GM19193 (cell line): ENCODE measurements around the gene SGCD.

Experiments
- POLR2A ChIP-seq: IDR thresholded peaks from 4 replicates; pipeline ENCODE4 v1.6.1; 2011; ENCODE audit not compliant: insufficient read depth, insufficient read length; ENCODE audit errors: extremely low read depth

Gene SGCD

GRCh38 chr5:156778139-156778706 lies 451.3 kb downstream of the SGCD start:
- no peak for TF ChIP-seq POLR2A

DNA sequence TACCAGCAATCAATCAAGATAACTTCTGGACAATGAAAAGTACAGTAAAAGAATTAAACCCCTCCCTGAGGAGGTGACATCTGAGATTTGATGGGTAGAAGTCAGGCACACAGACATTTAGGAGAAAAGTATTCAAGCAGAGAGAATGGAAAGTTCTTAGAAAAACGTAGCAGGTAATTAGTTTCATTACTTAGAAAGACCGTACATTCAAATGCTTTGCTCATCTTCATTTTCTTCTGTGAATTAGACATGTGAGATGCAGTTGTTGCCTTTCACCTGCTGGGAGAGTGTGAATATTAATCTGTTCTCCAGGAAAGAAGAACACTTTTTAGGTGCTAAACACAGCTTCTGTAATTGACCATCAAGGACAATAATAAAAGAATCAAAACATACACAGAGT lies 451.8 kb downstream of the SGCD start:
- TF ChIP-seq POLR2A = no peak

- no peak for TF ChIP-seq POLR2A
Measured at GRCh38 chr5:156779436-156779835, 452.5 kb downstream of the SGCD start.

- no peak for TF ChIP-seq POLR2A
Measured at GRCh38 chr5:156783092-156783491, 456.1 kb downstream of the SGCD start.

DNA sequence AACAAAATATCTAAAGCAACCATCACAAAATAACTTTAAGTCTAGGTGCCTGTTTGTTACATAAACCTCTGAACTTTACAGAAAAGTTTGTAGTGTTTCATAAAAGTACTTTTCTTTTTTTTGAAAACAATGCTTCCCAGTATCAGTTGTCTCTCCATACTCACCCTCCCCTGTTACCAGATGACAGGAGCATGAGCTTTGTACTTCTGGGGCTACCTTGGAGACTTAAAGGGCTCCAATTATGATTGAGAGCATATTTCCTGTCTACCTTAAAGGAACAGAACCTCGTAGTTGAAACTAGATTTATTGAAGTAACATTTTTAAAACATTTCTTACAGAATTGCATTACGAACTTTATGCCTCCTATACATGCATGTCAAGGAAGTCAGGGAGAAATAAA lies 467.7 kb downstream of the SGCD start:
- TF ChIP-seq POLR2A = no peak

DNA sequence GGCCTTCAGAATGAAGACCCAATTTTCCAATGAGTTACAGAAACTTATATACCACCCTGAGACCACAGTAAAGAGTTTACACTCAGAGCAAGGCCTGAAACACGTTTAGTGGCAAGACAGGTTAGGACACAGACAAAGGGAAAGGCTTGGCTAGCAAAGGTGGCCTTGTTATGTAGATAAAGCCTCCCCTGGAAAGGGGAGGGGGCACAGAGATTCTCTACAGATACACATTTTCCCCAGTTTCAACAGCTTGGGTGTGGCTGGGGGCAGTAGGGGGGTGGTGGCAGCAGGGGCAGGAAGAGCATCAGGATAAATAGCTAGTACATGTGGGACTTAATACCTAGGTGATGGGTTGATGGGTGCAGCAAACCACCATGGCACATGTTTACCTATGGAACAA lies 471.2 kb downstream of the SGCD start:
- TF ChIP-seq POLR2A = no peak

DNA sequence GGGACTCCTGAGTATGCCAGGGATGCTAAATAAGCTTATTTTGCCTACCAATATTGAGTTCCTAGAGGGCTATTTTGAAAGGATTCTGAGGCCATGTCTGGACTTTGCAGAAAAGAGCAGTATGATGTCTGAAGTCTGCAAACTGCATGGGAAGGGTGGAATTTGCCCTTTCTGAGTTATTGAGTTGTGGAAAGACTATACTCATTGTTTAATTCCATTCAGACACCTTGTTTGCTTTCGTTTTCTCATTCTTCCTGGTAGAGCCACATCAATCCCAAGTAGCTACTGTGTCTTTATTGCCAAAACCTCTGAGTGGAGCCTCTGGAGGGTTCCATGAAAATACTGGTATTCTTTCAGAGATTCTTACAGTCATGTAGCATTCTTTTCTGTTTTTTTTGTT lies 472.2 kb downstream of the SGCD start:
- TF ChIP-seq POLR2A = no peak

DNA sequence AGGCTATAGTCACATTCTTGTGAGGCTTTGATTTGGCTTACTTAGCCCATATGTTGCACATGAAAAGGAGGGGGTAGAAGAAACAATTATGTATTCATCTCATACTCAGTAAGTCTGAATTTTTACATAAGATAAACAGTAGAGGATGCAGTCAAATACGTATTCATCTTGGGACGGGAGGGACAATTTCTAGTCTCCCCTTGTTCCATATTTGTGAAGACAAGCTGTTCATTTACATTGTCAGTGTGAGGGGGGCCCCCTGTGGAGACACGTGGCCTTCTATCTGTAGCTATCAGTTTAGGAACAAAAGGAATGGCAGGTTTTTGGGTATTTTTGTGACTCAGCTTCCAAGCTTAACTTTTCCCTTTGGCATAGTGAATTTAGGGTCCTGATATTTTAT lies 474.0 kb downstream of the SGCD start:
- TF ChIP-seq POLR2A = no peak

- TF ChIP-seq POLR2A = no peak
Measured at GRCh38 chr5:156802501-156802900, 475.5 kb downstream of the SGCD start.

- TF ChIP-seq POLR2A = no peak
Measured at GRCh38 chr5:156803404-156803803, 476.4 kb downstream of the SGCD start.

GRCh38 chr5:156812959-156813358 lies 486.0 kb downstream of the SGCD start:
- no peak for TF ChIP-seq POLR2A

DNA sequence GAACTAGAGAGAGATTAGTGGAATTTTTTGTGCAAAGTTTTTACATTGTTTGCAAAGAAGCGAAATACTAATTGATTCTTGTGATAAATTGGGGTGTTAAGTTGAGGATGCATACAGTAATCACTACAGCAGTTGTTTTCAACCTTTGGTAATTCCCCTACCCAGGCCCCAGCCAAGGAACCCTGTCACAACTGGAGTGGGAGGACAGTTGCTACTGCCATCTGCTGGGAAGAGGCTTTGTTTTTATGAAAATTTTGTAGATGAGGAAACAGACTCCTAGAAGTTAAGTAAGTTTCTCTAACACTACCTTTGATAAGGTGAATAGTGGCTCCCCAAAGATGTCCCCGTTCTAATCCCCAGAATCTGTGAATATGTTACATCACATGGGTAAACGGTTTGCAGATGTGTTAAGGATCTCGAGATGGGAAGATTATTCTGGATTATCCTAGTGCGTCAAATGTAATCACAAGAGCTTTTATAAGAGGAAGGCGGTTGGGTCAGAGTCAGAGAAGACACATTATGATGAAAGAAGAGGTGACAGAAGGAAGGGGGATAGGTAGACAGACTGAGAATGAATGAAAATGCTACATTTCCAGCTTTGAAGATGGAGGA lies 489.1 kb downstream of the SGCD start:
- TF ChIP-seq POLR2A = no peak
